GM18499 (cell line): ENCODE data around the gene EIF5A.

Experiments
- ATAC-seq: cut with Tn5 transposase; IDR thresholded peaks from one replicate; pipeline ENCODE4 v1.9.1; 2021; ENCODE audit warnings: moderate number of reproducible peaks; ENCODE audit not compliant: insufficient read depth, unreplicated experiment

Gene EIF5A

DNA sequence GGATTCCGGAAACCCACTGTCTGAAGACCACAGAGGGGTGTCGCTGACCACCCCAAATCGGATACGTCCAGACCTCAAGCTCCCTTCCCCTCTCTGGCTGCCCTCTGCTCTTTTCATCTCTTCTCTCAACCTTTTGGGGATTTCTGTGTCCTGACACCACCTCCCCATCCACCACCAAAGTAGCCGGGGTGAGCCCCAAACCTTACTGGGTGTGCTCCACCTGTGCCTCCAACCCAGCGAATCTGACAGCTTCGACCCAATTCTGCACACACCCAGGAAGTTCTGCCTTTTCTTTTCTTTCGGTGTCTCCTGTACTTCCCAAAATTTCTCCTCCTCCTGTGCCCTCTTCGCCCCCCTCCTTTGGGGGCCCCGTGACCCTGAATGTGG lies 45.1 kb downstream of the EIF5A start:
- no peak for ATAC-seq

DNA sequence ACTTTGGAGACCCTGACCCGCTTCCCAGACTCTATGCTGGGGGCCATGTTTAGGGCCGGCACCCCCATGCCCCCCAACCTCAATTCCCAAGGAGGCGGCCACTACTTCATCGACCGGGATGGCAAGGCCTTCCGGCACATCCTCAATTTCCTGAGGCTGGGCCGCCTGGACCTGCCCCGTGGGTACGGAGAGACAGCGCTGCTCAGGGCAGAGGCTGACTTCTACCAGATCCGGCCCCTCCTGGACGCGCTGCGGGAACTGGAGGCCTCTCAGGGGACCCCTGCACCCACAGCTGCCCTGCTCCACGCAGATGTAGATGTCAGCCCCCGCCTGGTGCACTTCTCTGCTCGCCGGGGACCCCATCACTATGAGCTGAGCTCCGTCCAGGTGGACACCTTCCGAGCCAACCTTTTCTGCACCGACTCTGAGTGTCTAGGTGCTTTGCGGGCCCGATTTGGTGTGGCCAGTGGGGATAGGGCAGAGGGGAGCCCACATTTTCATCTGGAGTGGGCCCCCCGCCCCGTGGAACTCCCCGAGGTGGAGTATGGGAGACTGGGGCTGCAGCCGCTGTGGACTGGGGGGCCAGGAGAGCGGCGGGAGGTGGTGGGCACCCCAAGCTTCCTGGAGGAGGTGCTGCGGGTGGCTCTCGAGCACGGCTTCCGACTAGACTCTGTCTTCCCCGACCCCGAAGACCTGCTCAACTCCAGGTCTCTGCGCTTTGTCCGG lies 45.6 kb downstream of the EIF5A start:
- no peak for ATAC-seq

DNA sequence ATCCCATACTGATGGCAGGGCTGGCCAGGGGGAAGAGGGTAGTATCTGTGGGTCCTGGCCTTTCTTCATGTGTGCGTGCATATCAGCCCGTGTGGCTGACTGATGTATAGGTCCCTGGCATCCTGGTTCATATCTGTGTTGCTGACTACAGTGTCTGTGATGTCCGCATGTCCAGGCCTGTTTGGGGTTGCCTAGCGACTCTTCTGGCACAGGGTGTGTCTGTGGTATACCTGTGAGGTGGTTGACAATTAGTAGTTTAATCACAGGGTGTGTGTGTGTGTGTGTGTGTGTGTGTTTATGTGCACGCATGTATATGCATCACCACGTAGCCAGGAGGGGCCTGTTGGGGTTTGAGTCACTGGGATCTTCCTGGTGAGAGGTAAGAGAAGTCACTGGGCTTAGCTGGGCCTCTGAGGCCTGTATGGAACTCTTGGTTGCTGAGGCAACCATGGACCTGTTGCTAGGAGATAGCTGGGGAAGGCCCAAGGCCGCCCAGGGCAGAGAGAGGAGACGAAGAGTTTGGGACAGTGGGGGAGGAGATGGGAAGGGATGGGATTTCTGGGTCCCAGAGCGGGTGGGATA lies 46.9 kb downstream of the EIF5A start:
- no peak for ATAC-seq

DNA sequence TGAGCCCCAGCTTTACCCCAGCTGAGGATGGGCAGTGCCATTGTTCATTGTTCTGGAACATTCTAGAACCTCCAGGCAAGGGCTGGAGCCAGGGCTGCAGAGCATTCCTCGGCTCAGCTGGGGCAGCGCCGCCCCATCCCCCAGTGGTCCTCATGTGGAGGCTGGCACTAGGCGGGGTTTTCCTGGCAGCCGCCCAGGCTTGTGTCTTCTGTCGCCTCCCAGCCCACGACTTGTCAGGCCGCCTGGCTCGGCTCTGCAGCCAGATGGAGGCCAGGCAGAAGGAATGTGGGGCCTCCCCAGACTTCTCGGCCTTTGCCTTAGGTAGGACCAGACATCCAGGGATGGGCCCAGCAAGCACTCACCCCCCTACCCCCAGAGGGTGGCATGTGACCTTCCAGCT lies 47.6 kb downstream of the EIF5A start, which contains the start of gene TMEM95:
TMEM95 (plus strand) TSS at position 104 of the 400 bp plus-strand sequence; CDS start at position 153, 49 bp downstream.
- ATAC-seq: no peak

DNA sequence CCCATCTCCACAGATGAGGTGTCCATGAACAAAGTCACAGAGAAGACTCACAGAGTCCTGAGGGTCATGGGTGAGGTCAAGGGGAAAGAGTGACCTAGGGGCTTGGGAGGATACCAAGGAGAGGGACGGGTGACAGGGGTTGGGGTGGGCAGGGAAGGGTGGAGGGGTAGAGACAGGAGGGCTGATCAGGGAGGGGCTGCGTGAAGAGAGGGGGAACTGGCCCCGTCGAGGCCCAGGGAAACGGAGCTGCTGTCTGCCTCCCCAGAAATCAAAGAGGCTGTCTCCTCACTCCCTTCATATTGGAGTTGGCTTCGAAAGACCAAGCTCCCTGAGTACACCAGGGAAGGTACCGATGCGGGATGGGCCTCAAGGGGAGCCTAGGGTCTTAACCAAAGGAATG lies 48.1 kb downstream of the EIF5A start:
- no peak for ATAC-seq

DNA sequence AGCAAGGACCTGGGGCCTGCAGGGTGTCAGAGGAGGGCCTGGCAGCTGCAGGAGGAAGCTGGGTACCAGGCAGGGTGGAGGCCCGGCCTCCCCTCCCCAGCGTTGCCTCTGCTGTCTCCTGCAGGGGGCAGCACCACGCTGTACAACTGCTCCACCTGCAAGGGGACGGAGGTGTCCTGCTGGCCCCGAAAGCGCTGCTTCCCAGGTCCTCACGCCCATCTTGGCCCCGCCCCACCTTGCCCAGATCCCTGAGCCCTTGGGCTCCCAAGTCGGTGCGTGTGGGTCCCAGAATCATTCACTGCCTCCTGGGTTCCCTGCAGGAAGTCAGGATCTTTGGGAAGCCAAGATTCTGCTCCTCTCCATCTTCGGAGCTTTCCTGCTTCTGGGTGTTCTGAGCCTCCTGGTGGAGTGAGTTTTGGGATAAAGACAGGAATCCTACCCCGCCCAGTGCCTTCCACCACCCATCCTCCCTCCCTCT lies 48.7 kb downstream of the EIF5A start:
- ATAC-seq: no peak

DNA sequence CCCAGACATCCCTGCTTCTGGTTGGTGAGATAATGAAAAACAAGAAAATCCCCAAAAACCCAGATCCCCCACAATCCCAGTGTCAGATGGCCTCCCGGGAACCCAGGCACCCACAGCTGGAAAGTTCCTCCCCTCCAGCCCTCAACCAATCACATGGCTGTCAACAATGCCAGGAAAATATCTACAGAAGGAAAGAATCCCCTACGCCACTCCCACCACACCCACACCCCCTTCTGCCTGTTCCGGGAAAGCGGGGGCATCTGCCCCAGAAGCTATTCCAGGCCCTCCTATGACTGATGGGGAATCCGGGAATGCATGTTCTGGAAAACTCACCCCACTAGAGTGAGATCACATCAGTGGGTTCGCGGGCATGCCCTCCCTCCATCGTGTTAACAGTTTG lies 49.3 kb downstream of the EIF5A start:
- no peak for ATAC-seq

DNA sequence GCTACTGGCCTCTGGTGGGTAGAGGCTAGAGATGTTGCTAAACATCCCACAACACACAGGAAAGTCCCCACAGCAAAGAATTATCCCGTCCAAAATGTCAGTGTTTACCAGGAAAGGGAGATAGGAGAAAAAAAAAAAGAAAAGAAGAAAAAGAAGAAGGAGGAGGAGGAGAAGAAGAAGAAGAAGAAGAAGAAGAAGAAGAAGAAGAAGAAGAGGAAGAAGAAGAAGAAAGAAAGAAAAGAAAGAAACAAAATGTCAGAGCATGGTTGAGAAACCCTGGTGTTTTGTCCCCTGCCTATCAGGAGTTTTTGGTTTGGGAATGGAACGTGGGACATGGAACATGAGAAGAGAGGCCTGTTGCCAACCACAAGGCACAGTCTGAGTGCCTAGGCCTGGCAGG lies 50.0 kb downstream of the EIF5A start:
- no peak for ATAC-seq

DNA sequence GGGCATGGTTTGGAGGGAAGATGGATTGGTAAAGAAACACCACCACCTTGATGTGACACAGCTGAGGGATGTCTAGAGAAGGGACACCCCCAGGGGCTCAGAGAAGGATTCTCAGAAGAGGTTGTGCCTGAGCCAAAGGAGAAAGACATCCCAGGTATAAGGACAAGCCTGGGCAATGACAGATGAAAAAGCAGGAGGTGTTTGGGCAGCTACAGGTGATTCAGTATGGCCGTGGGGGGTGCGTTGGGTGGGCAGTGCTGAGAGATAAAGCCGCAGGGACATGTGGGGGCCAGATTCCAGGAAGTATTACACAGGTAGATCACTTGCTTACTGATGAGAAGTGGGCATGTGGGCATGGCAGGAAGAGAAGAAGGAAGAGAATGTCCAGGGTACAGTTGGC lies 54.5 kb downstream of the EIF5A start:
- ATAC-seq: no peak
